ENCODE data around the gene C12orf56.

The C12orf56 gene

GRCh38 chr12:64407342-64408223 is 17.0 kb upstream of the C12orf56 start:
- CTCF ChIA-PET, result no interaction called here
- POLR2A ChIA-PET, result interaction anchor here (0.7 kb wide), 1 partner anchor 222 kb away, joined by 3 read pairs; no protein-coding TSS in a partner anchor
- DNase-seq (ENCODE audit: extremely low spot score), result no peak
- no peak for TF ChIP-seq CTCF (IDR thresholded peaks at IDR 0.05; ENCODE audit: control extremely low read depth, extremely low read depth, low read depth, missing control alignments)

GRCh38 chr12:64404470-64405256 is 14.1 kb upstream of the C12orf56 start:
- TF ChIP-seq CTCF (IDR thresholded peaks at IDR 0.05; ENCODE audit: control extremely low read depth, extremely low read depth, low read depth, missing control alignments), result no peak
- peak; percentile 54 for DNase-seq (ENCODE audit: extremely low spot score)
- CTCF ChIA-PET, result interaction anchor here (1.7 to 1.9 kb wide), 2 partner anchors 11 to 12 kb away, joined by 3 to 5 read pairs; no protein-coding TSS in a partner anchor
- POLR2A ChIA-PET, result interaction anchor here (0.6 kb wide), 1 partner anchor 46 kb away, joined by 3 read pairs; no protein-coding TSS in a partner anchor

GRCh38 chr12:64403707-64404469 is 13.3 kb upstream of the C12orf56 start, which contains the start of gene XPOT:
Gene XPOT (plus strand): TSS chr12:64404392. CDS start chr12:64410036, 5,644 bp downstream.
- peak; percentile 97 for DNase-seq (ENCODE audit: extremely low spot score)
- TF ChIP-seq CTCF (IDR thresholded peaks at IDR 0.05; ENCODE audit: control extremely low read depth, extremely low read depth, low read depth, missing control alignments), result no peak
- CTCF ChIA-PET, result interaction anchor here (1.7 to 1.9 kb wide), 2 partner anchors 10 to 11 kb away, joined by 3 to 5 read pairs; no protein-coding TSS in a partner anchor
- POLR2A ChIA-PET, result interaction anchor here (0.6 kb wide), 2 partner anchors 46 to 1091 kb away, joined by 3 read pairs; no protein-coding TSS in a partner anchor

- CTCF ChIA-PET, result no interaction called here
- POLR2A ChIA-PET, result no interaction called here
- DNase-seq (ENCODE audit: extremely low spot score), result no peak
- TF ChIP-seq CTCF (IDR thresholded peaks at IDR 0.05; ENCODE audit: control extremely low read depth, extremely low read depth, low read depth, missing control alignments), result no peak
These were observed 11.6 kb upstream of the C12orf56 start for GRCh38 chr12:64402181-64402580.

- CTCF ChIA-PET, result interaction anchor here (0.8 to 2.4 kb wide), 2 partner anchors 9 to 12 kb away, joined by 3 to 7 read pairs; partner anchors contain the start of gene C12orf56
- DNase-seq (ENCODE audit: extremely low spot score), result no peak
- no peak for TF ChIP-seq CTCF (IDR thresholded peaks at IDR 0.05; ENCODE audit: control extremely low read depth, extremely low read depth, low read depth, missing control alignments)
- POLR2A ChIA-PET, result no interaction called here
These were observed 9.5 kb upstream of the C12orf56 start for GRCh38 chr12:64400041-64400440.
